ENCODE results near the gene FXYD6. TPM values are rescaled to one million over a fixed set of nuclear protein-coding genes. Genes with fewer than 3 reads are reported as not detected.

Gene FXYD6
- total and polyA plus RNA-seq, 2 of the 8 experiments (the other 6 are each of a cell fraction or from before 2014, with no cell fraction given): 44.6 to 117 TPM

DNA sequence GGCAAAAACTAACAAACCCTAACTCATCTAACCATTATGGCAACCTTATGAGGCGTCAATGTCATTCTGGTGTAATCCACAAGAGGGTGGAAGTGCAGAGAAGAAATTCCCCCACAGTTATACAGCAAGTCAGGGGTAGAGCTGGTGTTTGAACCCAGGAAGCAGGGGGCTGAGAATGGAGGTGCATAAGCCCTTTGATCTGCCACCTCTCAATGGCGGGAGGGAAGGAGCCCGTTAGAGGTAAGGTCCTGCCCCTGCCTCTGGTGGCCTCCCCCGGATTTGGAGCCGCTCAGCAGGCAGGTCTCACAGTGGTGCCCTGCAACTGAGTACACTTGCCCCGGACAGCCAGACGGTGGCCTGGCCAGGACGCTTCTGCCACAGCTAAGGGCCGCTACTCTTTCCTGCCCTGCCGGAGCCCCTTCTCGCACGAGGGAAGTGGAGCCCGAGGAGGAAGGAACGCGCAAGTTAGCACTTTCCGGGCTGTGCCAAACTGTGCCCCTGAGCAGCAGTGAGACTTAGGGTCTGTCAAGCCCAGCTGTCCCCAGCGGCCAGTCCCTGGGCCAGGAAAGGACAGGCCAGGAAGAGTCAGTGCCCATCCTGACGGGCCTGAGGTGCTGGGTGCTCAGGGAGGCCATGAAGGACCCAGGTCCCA lies 53.0 kb downstream of the FXYD6 start:
- H3K56ac ChIP-seq (replicated peaks; ENCODE audit: insufficient read length, low read depth, low read length): no peak overlapping the region
- H3K4ac ChIP-seq (replicated peaks; ENCODE audit: insufficient read length, low read depth, low read length): no peak overlapping the region
- H3K14ac ChIP-seq (ENCODE audit: insufficient read length): no peak overlapping the region
- H3K23ac ChIP-seq (ENCODE audit: insufficient read length): no peak overlapping the region
- peak overlapping the region; percentile 76; the same call in 1 of the 2 replicates for H2BK5ac ChIP-seq (ENCODE audit: low read depth, low read length)
- no peaks in the 10 kb centered on the region for H3K36me3 ChIP-seq (ENCODE audit: control insufficient read depth in 2 of 4, insufficient read depth in 4 of 4, low read length in 3 of 4)
- no peak overlapping the region for H3K27ac ChIP-seq (ENCODE audit: low read depth, low read length)
- H2AK5ac ChIP-seq (ENCODE audit: low read depth, low read length): no peak overlapping the region
- no peaks in the 10 kb centered on the region; a peak in 1 of 7 replicates for H3K27me3 ChIP-seq (replicated peaks in 1 of 4; ENCODE audit: control insufficient read depth in 3 of 4, extremely low read depth in 1 of 4, insufficient read depth in 3 of 4, low read length in 3 of 4)
- TF ChIP-seq CBX5 (IDR thresholded peaks at IDR 0.05; ENCODE audit: low read depth, low read length) (no peak), RAD21 (IDR thresholded peaks at IDR 0.05 in 1 of 2, conservative IDR thresholded peaks at IDR 0.05 in 1 of 2; ENCODE audit: low read depth in 2 of 2, low read length in 2 of 2) (peak; percentile 32 to 58)
- TF ChIP-seq, protein P1, sequence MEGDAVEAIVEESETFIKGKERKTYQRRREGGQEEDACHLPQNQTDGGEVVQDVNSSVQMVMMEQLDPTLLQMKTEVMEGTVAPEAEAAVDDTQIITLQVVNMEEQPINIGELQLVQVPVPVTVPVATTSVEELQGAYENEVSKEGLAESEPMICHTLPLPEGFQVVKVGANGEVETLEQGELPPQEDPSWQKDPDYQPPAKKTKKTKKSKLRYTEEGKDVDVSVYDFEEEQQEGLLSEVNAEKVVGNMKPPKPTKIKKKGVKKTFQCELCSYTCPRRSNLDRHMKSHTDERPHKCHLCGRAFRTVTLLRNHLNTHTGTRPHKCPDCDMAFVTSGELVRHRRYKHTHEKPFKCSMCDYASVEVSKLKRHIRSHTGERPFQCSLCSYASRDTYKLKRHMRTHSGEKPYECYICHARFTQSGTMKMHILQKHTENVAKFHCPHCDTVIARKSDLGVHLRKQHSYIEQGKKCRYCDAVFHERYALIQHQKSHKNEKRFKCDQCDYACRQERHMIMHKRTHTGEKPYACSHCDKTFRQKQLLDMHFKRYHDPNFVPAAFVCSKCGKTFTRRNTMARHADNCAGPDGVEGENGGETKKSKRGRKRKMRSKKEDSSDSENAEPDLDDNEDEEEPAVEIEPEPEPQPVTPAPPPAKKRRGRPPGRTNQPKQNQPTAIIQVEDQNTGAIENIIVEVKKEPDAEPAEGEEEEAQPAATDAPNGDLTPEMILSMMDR (IDR thresholded peaks at IDR 0.05; ENCODE audit: control extremely low read depth in 1 of 3, insufficient read depth in 1 of 3, low read depth in 1 of 3, low read length in 3 of 3): peak in 2 of 3 experiments; percentile 40 to 45; a peak in 2 of 4 replicates
- no peak overlapping the region for H2AFZ ChIP-seq (ENCODE audit: low read length)
- WGBS, 2 experiments (ENCODE audit: extremely low coverage in 1 of 2, insufficient coverage in 1 of 2, insufficient read length in 1 of 2, insufficient replicate concordance in 2 of 2, low coverage in 1 of 2, low lambda C conversion rate in 2 of 2, missing lambda C conversion rate in 1 of 2): 78% methylated on average over 18 of the region's 18 CpGs; no CpG with 5 or more reads in 1 of the 2 experiments
- H4K5ac ChIP-seq (ENCODE audit: insufficient read length, low read depth, low read length): no peak overlapping the region
- H4K91ac ChIP-seq (replicated peaks; ENCODE audit: insufficient read length, low read length): peak overlapping the region; percentile 47
- H3K18ac ChIP-seq (ENCODE audit: extremely low read depth, low read length): peak overlapping the region; percentile 66; the same call in 1 of the 2 replicates
- DNase-seq (ENCODE audit: low read depth in 1 of 2, low spot score in 2 of 2): no peak
- H3K79me2 ChIP-seq (ENCODE audit: control insufficient read depth in 1 of 2, insufficient read depth in 2 of 2, low read length in 2 of 2): no peaks in the 10 kb centered on the region
- H3K79me1 ChIP-seq (ENCODE audit: low read depth, low read length): no peaks in the 10 kb centered on the region
- no peak overlapping the region for H3K4me2 ChIP-seq (ENCODE audit: insufficient read depth in 1 of 2, low read depth in 2 of 2, low read length in 2 of 2)
- peaks cover 0 to 30% (median 19%) of the 10 kb centered on the region in 4 experiments; a peak in 6 of 7 replicates for H3K4me1 ChIP-seq (replicated peaks in 1 of 4; ENCODE audit: control insufficient read depth in 3 of 4, insufficient read depth in 4 of 4, low read length in 3 of 4)
- no peaks in the 10 kb centered on the region for H3K9me3 ChIP-seq (ENCODE audit: insufficient read depth in 2 of 2, low read depth in 1 of 2, low read length in 1 of 2)
- H3K9ac ChIP-seq (replicated peaks in 1 of 4; ENCODE audit: extremely low read depth in 1 of 4, low read depth in 3 of 4, low read length in 3 of 4): no peak overlapping the region
- no peak overlapping the region for H4K8ac ChIP-seq (ENCODE audit: extremely low read depth, insufficient read depth, low read length)
- peak overlapping the region; percentile 82; the same call in 1 of the 2 replicates for H2BK20ac ChIP-seq (ENCODE audit: low read length)
- H3K4me3 ChIP-seq (ENCODE audit: extremely low read depth in 1 of 4, insufficient read depth in 2 of 4, low read depth in 3 of 4, low read length in 4 of 4): no peak overlapping the region
- ChIA-PET CTCF (ENCODE audit: partially characterized antibody) (interaction anchor here (0.6 to 9.7 kb wide), 29 partner anchors 8 to 397 kb away, joined by 3 to 163 read pairs (median 6); partner anchors contain the start of gene TMPRSS13), POLR2A (ENCODE audit: partially characterized antibody) (interaction anchor here (0.9 to 1.5 kb wide), 2 partner anchors 10 to 123 kb away, joined by 3 to 4 read pairs; no protein-coding TSS in a partner anchor)
- peak; percentile 32 for FAIRE-seq
- H2BK12ac ChIP-seq (ENCODE audit: low read depth, low read length): peak overlapping the region; percentile 64; the same call in 1 of the 2 replicates
- no peak overlapping the region; the same call in 1 of the 2 replicates for H2BK15ac ChIP-seq (ENCODE audit: low read length)
- H3K23me2 ChIP-seq (ENCODE audit: low read depth, low read length): no peaks in the 10 kb centered on the region
- no peak overlapping the region for H2BK120ac ChIP-seq (replicated peaks; ENCODE audit: low read depth, low read length)
- no peaks in the 10 kb centered on the region for H4K20me1 ChIP-seq (replicated peaks in 1 of 2; ENCODE audit: control insufficient read depth in 1 of 2, insufficient read depth in 2 of 2, low read length in 2 of 2)
